Stromal cell of bone marrow (primary cell): ENCODE data around the gene TRPM4.
A peak's percentile ranks its signal among the peaks of the same experiment; 100 is the strongest.
"Not testable (repeated sequence)": the region's sequence is repeated elsewhere in the genome, so short reads cannot be mapped to it uniquely, and the experiment has no call there.

Experiments
- DNase-seq: peaks from one replicate; pipeline ENCODE4 v3.0.0-alpha.2; 2012; ENCODE audit warnings: low read depth

TRPM4 gene

DNA sequence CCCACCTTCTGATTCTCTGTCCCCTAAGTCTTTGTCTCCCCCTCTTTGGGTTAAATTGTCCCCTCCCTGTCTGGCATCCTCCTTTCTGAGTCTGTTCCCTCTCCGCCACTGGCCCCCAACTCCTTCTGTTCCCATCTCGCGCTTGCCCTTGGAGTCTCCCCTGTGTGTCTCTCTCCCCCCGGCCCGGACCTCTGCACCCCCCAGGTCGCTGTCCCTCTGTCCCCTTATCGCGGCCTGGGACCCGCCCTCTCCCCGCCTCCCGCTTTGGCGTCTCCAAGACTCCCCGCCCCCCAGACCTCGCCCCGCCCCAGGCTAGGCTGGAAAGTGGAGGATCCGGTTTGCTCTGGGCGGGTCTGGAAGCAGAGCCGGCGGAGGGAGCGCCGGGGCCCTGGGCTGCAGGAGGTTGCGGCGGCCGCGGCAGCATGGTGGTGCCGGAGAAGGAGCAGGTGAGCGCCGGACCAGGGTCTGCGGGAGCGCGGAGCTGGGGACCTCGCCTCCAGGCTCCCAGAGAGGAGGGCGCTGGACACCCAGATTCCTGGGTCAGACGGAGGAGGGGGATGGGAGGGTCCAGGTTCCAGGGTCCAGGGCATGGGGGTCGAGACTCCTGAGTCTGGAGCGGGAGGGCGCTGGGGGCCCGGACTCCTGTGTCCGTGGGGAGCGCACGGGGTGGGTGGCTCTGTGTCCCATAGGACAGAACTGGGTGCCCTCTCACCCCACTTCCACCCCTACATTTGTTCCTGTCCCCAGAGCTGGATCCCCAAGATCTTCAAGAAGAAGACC is at the start of gene TRPM4:
Gene TRPM4, plus strand, starts transcription at position 348 of the 780 bp plus-strand sequence. Its CDS starts 75 bp downstream, at position 423.
- DNase-seq, result peak; percentile 65

DNA sequence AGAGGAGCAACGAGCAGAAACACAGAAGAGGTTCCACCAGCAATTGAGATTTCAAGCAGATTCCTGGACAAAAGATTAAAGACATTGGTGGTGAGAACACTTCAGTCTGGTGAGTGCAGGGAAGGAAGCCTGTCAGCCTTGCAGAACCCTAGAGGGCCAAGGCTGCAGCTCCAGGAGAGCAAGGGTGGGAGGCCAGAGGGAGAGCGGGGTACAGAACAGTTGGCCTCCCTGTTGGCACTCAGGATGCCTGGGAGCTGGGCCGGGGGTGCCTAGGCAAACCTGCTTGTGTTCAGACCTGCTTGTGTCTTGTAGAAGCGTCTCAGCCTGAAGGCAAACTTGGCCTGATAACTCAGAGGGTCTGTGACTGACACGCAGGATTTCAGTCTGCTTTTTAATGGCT is 48.5 kb upstream of the TRPM4 start:
- DNase-seq, result no peak

DNA sequence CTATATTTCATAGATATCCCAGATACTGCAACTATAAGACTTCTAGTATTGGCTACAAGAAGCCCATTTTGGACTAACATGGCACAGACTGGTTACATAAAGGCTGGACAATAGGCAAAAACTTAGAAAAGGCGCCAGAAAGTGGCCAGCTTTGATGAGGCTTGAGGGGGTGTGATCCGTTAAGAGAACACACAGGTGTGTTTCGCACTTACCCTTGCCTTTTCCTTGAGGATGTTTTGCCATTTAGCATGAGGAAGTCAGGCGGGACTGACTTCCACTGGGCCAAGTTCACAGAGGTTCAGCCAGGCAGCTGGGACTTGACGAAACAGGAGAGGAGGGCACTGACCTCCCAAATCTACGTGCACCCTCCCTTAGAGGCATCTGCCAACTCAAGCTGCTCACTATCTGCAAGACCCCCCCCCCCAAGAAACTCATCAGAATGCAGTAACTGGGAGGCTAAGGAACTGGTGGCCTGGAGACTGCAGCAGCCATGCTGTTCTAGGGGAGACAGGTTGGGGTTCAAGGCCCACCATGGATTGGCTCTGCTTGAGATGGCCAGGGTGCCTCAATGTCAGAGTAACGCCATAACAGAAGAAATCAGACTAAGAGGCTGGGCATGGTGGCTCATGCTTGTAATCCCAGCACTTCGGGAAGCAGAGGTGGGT is 47.9 kb upstream of the TRPM4 start:
- no peak for DNase-seq

DNA sequence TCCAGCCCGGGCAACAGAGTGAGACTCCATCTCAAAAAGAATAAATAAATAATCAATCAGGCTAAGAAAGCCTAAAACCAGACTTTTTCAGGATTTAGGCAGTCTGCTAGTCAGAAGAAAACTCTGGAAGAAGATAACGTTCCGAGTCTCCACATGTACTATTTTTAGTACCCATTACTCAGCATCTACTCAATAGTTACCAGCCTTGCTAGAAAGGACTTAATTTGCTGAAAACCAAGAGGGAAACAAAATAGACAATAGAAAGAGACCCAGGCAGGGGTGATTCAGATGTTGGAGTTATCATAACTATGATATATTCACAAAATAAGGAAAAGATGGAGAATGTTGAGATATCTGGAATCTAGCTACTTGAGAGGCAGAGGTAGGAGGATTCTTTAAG is 47.0 kb upstream of the TRPM4 start:
- DNase-seq, result peak; percentile 44

GRCh38 chr19:49111218-49111998 is 46.2 kb upstream of the TRPM4 start:
- DNase-seq, result no peak

DNA sequence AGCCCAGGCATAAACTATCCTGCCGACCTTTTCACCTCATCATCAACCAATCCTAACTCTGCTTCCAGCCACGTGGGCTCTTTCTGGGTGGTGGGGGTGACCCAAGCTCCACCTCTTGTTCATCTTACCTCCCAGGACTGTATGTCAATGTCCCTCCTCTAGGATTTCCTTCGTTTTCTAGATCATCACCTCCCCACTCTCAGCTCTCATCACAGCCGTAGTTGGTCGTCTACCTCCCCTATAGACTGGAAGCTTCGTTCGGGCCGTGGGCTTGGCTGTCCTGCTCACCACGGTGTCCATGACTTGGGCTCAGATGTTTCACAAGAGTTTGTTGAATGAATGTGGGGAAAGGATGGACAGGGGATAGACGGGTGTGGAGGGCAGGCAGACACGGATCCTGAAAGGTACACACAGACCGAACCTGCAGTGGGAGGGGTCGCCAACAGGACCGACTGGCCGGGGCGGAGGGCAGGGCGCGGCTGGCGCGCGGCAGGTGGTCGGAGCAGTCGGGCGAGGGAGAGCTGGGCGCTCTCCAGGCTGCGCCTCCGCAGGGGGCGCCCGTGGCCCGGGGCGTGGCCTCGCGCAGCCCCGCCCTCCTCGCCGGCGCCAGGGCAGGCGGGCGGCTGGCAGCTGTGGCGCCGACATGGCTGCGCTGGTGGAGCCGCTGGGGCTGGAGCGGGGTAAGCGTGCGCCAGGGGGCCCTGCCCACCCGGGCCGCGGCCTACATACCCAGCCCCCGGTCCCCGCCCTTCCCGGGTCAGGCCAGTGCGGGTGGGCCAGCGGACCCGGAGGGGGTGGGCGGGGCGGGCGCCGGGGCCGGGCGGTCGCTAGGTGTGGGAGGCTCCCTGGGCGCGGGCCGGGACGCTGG is 43.6 kb upstream of the TRPM4 start, which contains the start of gene LIN7B:
Gene LIN7B, plus strand, starts transcription at position 609 of the 868 bp plus-strand sequence. Its CDS starts 35 bp downstream, at position 644.
- DNase-seq, result peak; percentile 40

DNA sequence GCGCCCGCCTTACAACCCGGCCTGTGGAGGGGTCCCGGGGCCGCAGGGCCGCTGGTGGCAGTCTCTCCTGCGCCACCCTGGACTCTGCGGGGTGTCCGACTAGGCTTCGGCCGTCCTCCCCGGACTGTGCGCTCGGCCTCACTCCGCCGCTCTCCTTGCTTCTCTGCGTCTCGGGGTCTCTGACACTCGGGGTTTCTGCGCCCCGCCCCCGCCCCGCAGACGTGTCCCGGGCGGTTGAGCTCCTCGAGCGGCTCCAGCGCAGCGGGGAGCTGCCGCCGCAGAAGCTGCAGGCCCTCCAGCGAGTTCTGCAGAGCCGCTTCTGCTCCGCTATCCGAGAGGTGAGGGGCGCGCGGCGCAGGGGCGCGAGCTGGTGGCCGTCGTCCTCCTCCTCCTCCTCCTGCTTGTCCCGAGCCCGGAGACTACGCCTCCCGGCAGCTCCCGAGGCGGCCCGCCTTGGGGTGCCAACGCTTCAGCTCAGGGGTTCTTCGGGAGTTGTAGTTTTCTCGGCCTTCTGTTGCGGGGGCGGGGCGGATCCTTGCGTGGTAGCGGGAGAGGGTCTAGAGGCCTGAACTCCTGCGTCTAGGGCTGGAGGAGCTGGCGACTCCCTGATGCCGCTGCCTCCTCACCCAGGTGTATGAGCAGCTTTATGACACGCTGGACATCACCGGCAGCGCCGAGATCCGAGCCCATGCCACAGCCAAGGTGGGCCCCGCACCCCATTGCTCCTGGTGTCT is 42.8 kb upstream of the TRPM4 start:
- DNase-seq, result peak; percentile 49

DNA sequence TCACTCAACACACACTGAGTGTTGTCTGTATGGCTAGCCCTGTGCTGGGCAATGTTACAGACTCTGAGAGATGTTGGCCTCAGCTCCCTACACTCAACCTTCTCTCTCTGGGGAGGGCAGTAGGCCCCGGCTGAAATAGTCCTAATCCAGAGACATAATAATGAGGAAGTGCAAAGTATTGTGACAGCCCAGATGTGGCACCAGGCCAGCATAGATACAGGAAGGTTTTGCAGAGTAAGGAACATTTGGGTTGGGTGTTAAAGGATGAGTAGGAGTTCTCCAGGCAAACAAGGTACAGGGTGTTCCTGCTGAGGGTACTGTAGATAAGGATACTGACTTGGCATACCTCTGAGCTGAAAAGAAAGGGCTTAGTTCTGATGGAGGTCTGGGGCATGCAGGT is 41.0 kb upstream of the TRPM4 start:
- no peak for DNase-seq

- DNase-seq, result no peak
Observed at GRCh38 chr19:49117677-49118564, 39.7 kb upstream of the TRPM4 start.

- peak; percentile 84 for DNase-seq
Observed at GRCh38 chr19:49118565-49119410, 38.8 kb upstream of the TRPM4 start, which contains the start of gene C19orf73. Gene C19orf73 (minus strand): TSS chr19:49119143. CDS start chr19:49119022, 121 bp downstream.

GRCh38 chr19:49119411-49120324 is 37.9 kb upstream of the TRPM4 start, which contains the start of gene PPFIA3:
Gene PPFIA3 (plus strand): TSS chr19:49119544. CDS start chr19:49127874, 8,330 bp downstream.
- peak; percentile 32 for DNase-seq

GRCh38 chr19:49120325-49120683 is 37.3 kb upstream of the TRPM4 start:
- DNase-seq, result no peak

DNA sequence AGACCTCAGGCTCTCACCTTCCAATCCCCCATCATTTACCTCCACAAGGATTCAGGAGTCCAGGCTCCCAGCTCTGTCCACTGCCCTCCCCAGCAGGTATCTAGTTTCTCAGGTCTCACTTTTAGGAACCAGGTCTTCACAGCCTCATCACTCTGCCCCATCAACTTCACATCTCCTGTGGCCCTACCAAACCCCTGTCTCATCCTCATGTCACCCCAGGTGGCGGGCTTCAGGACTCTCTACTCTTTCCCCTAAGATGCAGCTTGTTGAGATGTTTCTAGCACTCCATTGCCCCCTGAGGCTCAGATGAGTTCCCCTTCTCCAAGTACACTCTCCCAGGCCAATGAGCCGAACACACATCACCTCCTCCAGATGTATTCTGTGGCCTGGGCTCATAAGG is 36.7 kb upstream of the TRPM4 start:
- DNase-seq, result no peak

- not testable (repeated sequence) for DNase-seq
Observed at GRCh38 chr19:49121841-49122240, 35.8 kb upstream of the TRPM4 start.

- DNase-seq, result not testable (repeated sequence)
Observed at GRCh38 chr19:49123285-49123684, 34.3 kb upstream of the TRPM4 start.

- DNase-seq, result no peak
Observed at GRCh38 chr19:49125025-49125731, 32.4 kb upstream of the TRPM4 start.

- DNase-seq, result no peak
Observed at GRCh38 chr19:49126575-49126974, 31.0 kb upstream of the TRPM4 start.
